ENCODE results near the gene CDK4.
"Not testable (repeated sequence)": the region's sequence is repeated elsewhere in the genome, so short reads cannot be mapped to it uniquely, and the experiment has no call there.

Gene CDK4

GRCh38 chr12:57751788-57752667 is at the start of gene CDK4:
CDK4 (minus strand) TSS chr12:57752310; CDS start chr12:57751717, 593 bp downstream.
- DNase-seq (ENCODE audit: low read depth, low spot score): peak; percentile 99

DNA sequence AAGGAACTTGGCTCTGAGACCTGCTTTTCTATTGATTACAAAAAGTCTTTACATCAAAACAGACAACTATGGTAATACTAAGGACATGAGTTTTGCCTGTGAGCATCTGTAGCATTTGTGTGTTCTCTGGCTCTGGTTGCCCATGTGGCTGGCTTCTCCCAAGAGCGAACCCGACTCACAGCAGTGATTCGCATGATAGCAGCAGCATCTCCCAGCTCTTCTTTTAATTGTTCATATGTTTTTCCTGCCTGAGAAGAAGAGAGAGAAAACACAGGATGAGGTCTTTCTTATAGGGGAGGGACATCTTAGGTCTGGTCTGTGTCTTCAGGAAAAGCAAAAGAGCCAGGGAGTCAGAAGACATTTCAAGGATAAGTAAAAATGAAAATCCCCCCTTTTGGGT is 48.9 kb upstream of the CDK4 start:
- DNase-seq (ENCODE audit: low read depth, low spot score): no peak

- no peak for DNase-seq (ENCODE audit: low read depth, low spot score)
These were observed 45.8 kb upstream of the CDK4 start for GRCh38 chr12:57797933-57798332.

DNA sequence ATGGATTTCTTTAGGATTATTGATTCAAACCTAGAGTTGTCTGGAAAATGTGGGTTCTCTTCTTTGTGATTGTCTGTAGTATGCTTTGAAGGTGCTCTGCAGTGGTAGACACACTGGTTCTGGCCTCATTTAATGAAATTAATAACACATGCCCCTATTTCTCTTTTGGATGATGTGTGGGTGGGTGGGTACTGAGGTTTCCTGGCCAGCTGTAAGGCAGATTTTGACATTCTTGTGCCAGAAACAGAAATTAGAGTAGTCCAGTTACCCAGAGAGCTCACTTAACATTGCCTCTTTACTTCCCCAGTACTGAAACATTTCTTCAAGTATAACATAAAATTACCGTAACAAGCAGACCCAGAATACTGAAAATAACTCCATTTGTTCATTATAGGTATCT is 44.9 kb upstream of the CDK4 start:
- DNase-seq (ENCODE audit: low read depth, low spot score): no peak

GRCh38 chr12:57795354-57795753 is 43.2 kb upstream of the CDK4 start:
- no peak for DNase-seq (ENCODE audit: low read depth, low spot score)

DNA sequence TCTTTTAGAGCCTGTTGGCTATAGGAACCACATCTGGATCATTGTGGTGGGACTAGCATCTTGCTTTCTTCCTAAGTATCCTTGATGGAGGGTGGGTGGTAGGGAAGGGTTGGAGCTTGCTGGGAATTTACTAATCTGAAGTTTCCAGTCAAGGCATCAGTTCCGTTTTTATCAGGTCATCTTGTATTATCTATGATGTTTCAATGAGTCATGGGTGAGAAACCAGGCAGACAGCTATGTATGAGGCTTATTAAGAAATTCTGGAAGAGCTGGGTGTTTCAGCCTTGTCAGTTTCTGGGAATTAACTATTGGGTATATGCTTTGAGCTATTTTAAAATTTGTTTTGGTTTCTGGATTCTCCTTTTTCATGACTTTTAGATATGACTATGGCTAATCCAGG is 41.8 kb upstream of the CDK4 start:
- no peak for DNase-seq (ENCODE audit: low read depth, low spot score)

DNA sequence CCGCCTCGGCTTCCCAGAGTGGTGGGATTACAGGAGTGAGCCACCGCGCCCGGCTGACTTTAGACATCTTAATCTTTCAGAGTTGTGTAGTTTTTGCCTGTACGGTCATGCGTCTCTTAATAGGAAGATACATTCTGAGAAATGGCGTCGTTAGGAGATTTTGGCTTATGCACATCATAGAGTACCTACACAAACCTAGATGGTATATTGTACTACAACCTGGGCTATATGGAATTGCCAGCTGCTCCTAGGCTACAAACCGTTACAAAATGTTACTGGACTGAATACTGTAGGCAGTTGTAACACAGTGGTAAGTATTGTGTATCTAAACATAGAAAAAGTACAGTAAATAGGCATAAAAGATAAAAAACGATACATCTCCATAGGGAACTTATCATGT is 31.8 kb upstream of the CDK4 start:
- DNase-seq (ENCODE audit: low read depth, low spot score): no peak

- no peak for DNase-seq (ENCODE audit: low read depth, low spot score)
These were observed 31.3 kb upstream of the CDK4 start for GRCh38 chr12:57783466-57783801.

DNA sequence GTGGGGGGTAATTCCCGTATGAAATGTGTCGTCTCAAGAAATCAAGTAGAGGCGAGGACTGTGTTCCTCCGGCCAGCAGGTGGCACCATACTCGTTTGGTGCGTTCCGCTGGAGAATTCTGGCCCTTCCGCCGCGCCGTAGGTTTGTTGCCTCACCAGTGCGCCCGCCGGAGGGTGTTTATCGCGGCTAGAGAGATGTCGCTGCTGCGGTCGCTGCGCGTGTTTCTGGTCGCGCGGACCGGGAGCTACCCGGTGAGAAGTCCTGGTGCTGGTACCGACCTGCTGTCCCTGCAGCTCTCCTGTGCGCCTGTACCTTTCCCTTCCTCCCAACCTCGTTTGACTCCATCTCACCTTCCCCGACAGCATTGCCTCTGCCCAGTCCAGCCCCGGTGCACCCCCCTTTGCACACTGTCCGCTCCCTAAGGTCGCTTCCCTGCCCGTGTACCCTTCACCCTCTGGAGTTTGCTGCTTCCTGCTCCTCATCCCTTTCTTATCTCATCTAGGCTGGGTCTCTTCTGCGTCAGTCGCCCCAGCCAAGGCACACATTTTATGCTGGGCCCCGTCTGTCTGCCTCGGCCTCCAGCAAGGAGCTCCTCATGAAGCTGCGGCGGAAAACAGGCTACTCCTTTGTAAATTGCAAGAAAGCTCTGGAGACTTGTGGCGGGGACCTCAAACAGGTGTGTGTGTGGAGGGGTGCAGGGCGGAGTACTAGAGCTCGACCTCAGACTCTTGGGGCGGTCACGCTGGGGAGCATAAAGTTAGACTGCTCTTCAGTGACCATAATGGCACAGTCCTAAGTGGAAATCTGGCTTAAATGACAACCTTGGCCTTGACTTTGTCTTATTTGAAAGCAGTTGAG is 30.7 kb upstream of the CDK4 start, which contains the start of gene TSFM:
TSS of gene TSFM (plus strand) at position 180 of the 858 bp plus-strand sequence. CDS start at position 195, 15 bp downstream.
- peak; percentile 82 for DNase-seq (ENCODE audit: low read depth, low spot score)

GRCh38 chr12:57782243-57782607 is 30.1 kb upstream of the CDK4 start:
- no peak for DNase-seq (ENCODE audit: low read depth, low spot score)

DNA sequence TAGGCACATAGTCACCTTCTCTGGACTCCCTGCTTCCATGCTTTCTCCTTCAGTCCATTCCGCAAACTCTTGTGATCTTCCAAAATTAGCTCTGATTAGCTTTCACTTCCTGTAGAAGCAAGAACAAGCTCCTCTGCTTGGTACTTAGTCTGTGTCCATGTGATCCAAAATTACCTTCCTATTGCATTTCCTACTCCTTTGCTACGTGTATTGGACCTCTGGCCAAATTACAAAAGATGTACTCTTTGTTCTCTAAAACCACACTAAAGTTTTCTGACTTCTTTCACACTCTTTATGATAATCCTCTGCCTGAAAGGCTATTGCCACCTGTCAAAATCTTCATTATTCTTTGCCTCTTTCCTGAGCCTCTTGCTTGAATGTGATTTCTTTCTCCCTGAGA is 29.7 kb upstream of the CDK4 start:
- no peak for DNase-seq (ENCODE audit: low read depth, low spot score)

DNA sequence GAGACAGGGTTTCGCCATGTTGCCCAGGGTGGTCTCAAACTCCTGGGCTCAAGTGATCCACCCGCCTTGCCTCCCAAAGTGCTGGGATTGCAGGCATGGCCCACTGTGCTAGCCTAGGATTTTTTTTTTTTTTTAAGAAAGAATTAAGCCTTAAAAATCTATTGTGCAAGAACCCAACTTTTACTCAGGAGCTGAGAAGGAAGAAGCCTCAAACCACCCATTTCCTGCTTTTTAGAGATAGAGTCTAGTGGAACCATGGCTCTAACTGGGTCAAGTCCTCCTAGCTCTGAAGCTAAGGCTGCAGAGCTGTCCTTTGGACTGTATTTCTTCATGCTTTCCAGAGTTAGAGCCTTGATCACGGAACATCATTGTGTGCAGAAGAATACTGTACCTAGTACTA is 29.1 kb upstream of the CDK4 start:
- DNase-seq (ENCODE audit: low read depth, low spot score): no peak

GRCh38 chr12:57780284-57780897 is 28.3 kb upstream of the CDK4 start:
- no peak for DNase-seq (ENCODE audit: low read depth, low spot score)

DNA sequence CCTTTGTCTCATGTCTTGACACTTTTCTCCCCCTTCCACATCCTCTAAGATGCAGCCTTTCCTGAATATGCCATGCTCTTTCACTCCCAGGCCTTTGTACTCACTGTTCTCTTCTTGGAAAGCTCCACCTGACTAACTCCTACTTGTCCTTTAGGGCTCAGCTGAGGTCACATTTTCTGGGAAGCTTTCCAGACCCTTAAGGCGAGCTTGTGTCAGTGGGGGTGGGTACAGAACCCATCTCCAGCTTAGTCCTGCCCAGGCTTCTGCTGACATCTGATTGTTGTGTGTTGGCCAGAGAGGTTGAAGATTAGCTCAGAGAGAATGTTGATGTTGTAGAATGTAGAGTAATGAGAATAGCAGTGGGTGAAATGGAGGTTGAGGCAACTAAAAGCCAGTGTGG is 27.6 kb upstream of the CDK4 start:
- no peak for DNase-seq (ENCODE audit: low read depth, low spot score)

- DNase-seq (ENCODE audit: low read depth, low spot score): no peak
These were observed 25.8 kb upstream of the CDK4 start for GRCh38 chr12:57777911-57778310.

DNA sequence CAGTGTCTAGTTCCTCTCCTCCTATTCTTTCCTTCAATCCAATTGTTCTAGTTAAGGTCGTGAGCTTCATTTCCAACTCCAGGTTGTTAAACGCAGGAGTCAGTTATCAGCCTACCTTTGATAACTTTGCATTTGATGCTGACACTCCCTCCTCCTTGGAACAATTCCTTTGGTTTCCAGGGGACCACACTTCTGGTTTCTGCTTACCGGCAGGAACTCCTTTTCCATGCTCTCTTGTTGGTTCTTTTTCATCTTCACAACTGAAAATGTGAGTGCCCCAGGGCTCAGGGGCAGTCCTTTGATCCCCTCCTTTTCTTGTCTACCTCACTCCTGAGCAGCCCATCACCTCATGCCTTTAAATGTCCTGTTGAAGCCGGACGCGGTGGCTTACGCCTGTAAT is 25.3 kb upstream of the CDK4 start:
- no peak for DNase-seq (ENCODE audit: low read depth, low spot score)

- no peak for DNase-seq (ENCODE audit: low read depth, low spot score)
These were observed 24.1 kb upstream of the CDK4 start for GRCh38 chr12:57776247-57776587.

GRCh38 chr12:57775563-57776246 is 23.6 kb upstream of the CDK4 start:
- DNase-seq (ENCODE audit: low read depth, low spot score): no peak

DNA sequence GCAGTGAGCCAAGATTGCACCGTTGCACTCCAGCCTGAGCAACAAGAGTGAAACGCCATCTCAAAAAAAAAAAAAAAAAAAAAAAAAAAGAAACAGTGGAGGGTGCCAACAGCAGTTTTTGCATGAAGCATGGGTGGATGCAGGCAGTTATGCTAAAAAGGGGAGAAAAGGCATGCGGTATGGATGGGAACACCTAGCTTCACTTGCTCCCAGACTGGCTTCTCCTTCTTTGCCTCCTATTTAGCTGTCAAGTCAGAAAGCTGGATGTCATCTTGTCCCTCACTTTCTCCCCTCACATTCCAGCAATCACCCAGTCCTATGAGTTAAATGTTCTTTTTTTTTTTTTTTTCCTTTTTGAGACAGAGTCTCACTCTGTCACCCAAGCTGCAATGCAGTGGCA is 22.9 kb upstream of the CDK4 start:
- DNase-seq (ENCODE audit: low read depth, low spot score): no peak

DNA sequence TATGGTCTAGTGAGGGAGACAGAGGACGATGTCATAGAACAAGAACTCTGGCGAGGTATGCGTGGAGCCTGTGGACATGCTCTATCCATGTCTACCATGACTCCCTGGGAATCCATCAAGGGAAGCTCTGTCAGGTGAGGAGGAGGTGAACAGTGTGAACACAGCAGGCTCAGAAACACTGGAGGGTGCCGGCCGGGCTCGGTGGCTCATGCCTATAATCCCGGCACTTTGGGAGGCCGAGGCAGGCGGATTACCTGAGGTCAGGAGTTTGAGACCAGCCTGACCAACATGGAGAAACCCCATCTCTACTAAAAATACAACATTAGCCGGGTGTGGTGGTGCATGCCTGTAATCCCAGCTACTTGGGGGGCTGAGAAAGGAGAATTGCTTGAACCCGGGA is 22.5 kb upstream of the CDK4 start:
- DNase-seq (ENCODE audit: low read depth, low spot score): not testable (repeated sequence)

- DNase-seq (ENCODE audit: low read depth, low spot score): no peak
These were observed 20.6 kb upstream of the CDK4 start, which contains the start of gene EEF1AKMT3 for GRCh38 chr12:57772429-57773322. EEF1AKMT3 (plus strand) TSS chr12:57772614; CDS start chr12:57772725, 111 bp downstream.
